HCT116 (cell line): ENCODE measurements around the gene GTF3C4.
"Not testable (repeated sequence)": the region's sequence is repeated elsewhere in the genome, so short reads cannot be mapped to it uniquely, and the experiment has no call there.

Source experiments
- CEBPB ChIP-seq: IDR thresholded peaks from 2 replicates; pipeline ENCODE4 v1.6.1; 2012; ENCODE audit warnings: low read depth
- CTCF ChIP-seq, 3 experiments: fragments of 200-600 bp in 1 of 3; sonication (generic) in 1 of 3; IDR thresholded peaks in 2 of 3; conservative IDR thresholded peaks in 1 of 3; 2 replicates each; pipeline ENCODE4 v1.5.1; 2012 to 2017; ENCODE audit warnings: low read depth in 2 of 3, low read length in 2 of 3, antibody characterized with exemption in 1 of 3, borderline replicate concordance in 1 of 3, control low read depth in 1 of 3, mild to moderate bottlenecking in 1 of 3, mixed read lengths in 1 of 3, mixed run types in 1 of 3, moderate library complexity in 1 of 3; ENCODE audit not compliant: insufficient read depth in 1 of 3
- ELF1 ChIP-seq: IDR thresholded peaks from 2 replicates; pipeline ENCODE4 v1.6.1; 2012; ENCODE audit warnings: low read depth, borderline replicate concordance
- EZH2 ChIP-seq: fragments of 200-600 bp; sonication (generic); IDR thresholded peaks from 2 replicates; pipeline ENCODE4 v1.6.1; 2017; ENCODE audit warnings: antibody characterized with exemption, mixed run types
- FOSL1 ChIP-seq: IDR thresholded peaks from 2 replicates; pipeline ENCODE4 v1.6.1; 2012; ENCODE audit warnings: low read depth
- POLR2A ChIP-seq: IDR thresholded peaks from 2 replicates; pipeline ENCODE4 v1.7.0; 2011; ENCODE audit warnings: borderline replicate concordance; ENCODE audit not compliant: insufficient read depth, insufficient read length; ENCODE audit errors: extremely low read depth
- SP1 ChIP-seq: IDR thresholded peaks from 2 replicates; pipeline ENCODE4 v1.6.1; 2012; ENCODE audit warnings: low read depth
- SRF ChIP-seq: IDR thresholded peaks from 2 replicates; pipeline ENCODE4 v1.6.1; 2012; ENCODE audit warnings: low read depth
- TCF7L2 ChIP-seq: IDR thresholded peaks from 2 replicates; pipeline ENCODE4 v1.7.0; 2011; ENCODE audit warnings: borderline replicate concordance, inconsistent platforms; ENCODE audit not compliant: insufficient read depth, insufficient read length; ENCODE audit errors: extremely low read depth
- ZBTB33 ChIP-seq: IDR thresholded peaks from 2 replicates; pipeline ENCODE4 v1.6.1; 2011; ENCODE audit warnings: mild to moderate bottlenecking, low read length, moderate library complexity; ENCODE audit not compliant: insufficient replicate concordance; ENCODE audit errors: extremely low read depth

- not testable (repeated sequence) for TF ChIP-seq CTCF (IDR thresholded peaks at IDR 0.05 in 2 of 3, conservative IDR thresholded peaks at IDR 0.05 in 1 of 3; ENCODE audit: borderline replicate concordance in 1 of 3, insufficient read depth in 1 of 3, low read depth in 2 of 3, low read length in 2 of 3); EZH2; SRF; CEBPB; TCF7L2; POLR2A; ELF1; FOSL1; ZBTB33; SP1
Observed at GRCh38 chr9:132711152-132711551, 40.9 kb downstream of the GTF3C4 start.
